GM20000 (cell line): Measurements from ENCODE around the gene ZNF608.

Source experiments
- DNase-seq: peaks from one replicate; pipeline ENCODE4 v3.0.0; 2012; ENCODE audit warnings: low spot score
- TF ChIP-seq, protein P1 (sequence below): IDR thresholded peaks from 2 replicates; pipeline ENCODE4 v1.5.1; 2012; ENCODE audit warnings: mild to moderate bottlenecking, control low read depth; ENCODE audit errors: extremely low read depth, missing control alignments

The ZNF608 gene

DNA sequence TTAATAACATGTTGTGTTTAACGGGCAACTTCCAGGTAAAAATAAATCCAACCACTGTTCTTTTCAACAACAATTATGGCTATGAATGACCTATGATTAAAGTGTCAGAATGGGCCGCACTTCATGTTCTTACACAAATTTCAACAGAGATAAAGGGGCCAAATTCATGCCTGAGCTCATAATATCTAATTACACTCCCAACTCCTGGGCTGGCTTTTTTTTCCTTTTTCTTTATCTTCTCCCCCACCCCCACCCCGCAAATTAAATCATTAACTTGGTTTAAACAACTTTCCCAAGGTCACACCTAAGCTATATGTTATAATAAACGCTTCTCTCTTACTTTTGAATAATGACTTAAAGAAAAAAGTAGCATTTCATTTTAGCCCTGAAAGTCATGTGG is 25.8 kb downstream of the ZNF608 start:
- DNase-seq = no peak
- TF ChIP-seq, protein P1, sequence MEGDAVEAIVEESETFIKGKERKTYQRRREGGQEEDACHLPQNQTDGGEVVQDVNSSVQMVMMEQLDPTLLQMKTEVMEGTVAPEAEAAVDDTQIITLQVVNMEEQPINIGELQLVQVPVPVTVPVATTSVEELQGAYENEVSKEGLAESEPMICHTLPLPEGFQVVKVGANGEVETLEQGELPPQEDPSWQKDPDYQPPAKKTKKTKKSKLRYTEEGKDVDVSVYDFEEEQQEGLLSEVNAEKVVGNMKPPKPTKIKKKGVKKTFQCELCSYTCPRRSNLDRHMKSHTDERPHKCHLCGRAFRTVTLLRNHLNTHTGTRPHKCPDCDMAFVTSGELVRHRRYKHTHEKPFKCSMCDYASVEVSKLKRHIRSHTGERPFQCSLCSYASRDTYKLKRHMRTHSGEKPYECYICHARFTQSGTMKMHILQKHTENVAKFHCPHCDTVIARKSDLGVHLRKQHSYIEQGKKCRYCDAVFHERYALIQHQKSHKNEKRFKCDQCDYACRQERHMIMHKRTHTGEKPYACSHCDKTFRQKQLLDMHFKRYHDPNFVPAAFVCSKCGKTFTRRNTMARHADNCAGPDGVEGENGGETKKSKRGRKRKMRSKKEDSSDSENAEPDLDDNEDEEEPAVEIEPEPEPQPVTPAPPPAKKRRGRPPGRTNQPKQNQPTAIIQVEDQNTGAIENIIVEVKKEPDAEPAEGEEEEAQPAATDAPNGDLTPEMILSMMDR = no peak

GRCh38 chr5:124719113-124719967 is 27.1 kb downstream of the ZNF608 start:
- TF ChIP-seq, protein P1 = no peak
- no peak for DNase-seq

GRCh38 chr5:124718380-124718789 is 28.1 kb downstream of the ZNF608 start:
- no peak for DNase-seq
- TF ChIP-seq, protein P1 = no peak

- DNase-seq = no peak
- TF ChIP-seq, protein P1 = no peak
Measured at GRCh38 chr5:124716169-124716568, 30.3 kb downstream of the ZNF608 start.

GRCh38 chr5:124714910-124715309 is 31.5 kb downstream of the ZNF608 start:
- no peak for DNase-seq
- TF ChIP-seq, protein P1 = no peak

- TF ChIP-seq, protein P1 = no peak
- no peak for DNase-seq
Measured at GRCh38 chr5:124713595-124713994, 32.8 kb downstream of the ZNF608 start.

- TF ChIP-seq, protein P1 = no peak
- DNase-seq = no peak
Measured at GRCh38 chr5:124712731-124713305, 33.6 kb downstream of the ZNF608 start.
